Measurements from ENCODE around the gene TIMM17B. TPM values are rescaled to one million over a fixed set of nuclear protein-coding genes. Genes with fewer than 3 reads are reported as not detected.
"Not testable (repeated sequence)": the region's sequence is repeated elsewhere in the genome, so short reads cannot be mapped to it uniquely, and the experiment has no call there.

Gene TIMM17B
- total RNA-seq, 1 donor from 2014 or later, result 72.2 TPM

DNA sequence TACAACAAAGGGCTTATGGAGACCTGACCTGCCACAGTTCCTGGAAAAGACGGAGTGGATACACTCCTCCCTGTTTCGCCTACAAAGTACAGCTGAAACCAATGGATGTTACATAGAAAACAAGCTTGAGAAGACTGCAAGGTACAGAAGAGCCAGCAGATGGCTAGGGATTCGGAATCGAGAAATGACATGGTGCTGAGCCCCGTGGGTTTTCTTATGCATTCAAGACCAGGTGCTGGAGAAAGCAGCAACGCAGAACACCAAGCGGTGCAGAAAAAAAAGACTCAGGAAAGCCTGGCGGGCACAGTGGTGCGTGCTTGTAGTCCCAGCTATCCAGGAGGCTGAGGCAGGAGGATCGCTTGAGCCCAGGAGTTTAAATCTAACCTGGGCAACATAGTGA lies 13.8 kb downstream of the TIMM17B start:
- Mint-ChIP-seq H3K4me1 (ENCODE audit: low read depth) (no peaks in the 10 kb centered on the region), H3K4me3 (no peak overlapping the region), H3K27me3 (ENCODE audit: insufficient read depth) (no peaks in the 10 kb centered on the region), H3K36me3 (ENCODE audit: low read depth) (no peaks in the 10 kb centered on the region), H3K27ac (no peak overlapping the region), H3K9me3 (no peaks in the 10 kb centered on the region)
- no peak for DNase-seq (ENCODE audit: low spot score)
- intact Hi-C loops (cut with micrococcal nuclease), result no loop called here

DNA sequence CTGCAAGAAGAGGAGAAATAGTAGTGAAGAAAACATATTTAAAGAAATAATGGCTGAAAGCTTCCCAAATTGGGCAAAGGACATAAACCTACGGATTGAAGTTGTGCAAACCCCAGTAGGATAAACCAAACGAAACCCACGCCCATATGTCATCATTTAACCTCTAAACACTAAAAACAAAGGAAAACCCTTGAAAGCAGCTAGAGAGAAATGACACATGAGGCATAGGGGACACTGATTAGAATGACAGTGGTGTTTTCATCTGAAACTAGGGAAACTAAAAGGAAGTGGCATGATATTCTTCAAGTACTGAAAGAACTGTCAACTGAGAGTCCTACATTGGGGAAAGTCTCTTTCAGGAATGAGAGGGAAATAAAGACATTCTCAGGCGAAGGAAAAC lies 20.6 kb downstream of the TIMM17B start:
- intact Hi-C loops (cut with micrococcal nuclease); DNase-seq (ENCODE audit: low spot score); H3K4me1 Mint-ChIP-seq (ENCODE audit: low read depth); H3K9me3 Mint-ChIP-seq; H3K4me3 Mint-ChIP-seq; H3K36me3 Mint-ChIP-seq (ENCODE audit: low read depth); H3K27me3 Mint-ChIP-seq (ENCODE audit: insufficient read depth); H3K27ac Mint-ChIP-seq: not testable (repeated sequence)

DNA sequence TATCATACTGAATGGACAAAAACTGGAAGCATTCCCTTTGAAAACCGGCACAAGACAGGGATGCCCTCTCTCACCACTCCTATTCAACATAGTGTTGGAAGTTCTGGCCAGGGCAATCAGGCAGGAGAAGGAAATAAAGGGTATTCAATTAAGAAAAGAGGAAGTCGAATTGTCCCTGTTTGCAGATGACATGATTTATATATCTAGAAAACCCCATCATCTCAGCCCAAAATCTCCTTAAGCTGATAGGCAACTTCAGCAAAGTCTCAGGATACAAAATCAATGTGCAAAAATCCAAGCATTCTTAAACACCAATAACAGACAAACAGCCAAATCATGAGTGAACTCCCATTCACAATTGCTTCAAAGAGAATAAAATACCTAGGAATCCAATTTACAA lies 25.6 kb downstream of the TIMM17B start:
- H3K4me1 Mint-ChIP-seq (ENCODE audit: low read depth); H3K9me3 Mint-ChIP-seq; H3K27ac Mint-ChIP-seq; DNase-seq (ENCODE audit: low spot score); H3K4me3 Mint-ChIP-seq; H3K27me3 Mint-ChIP-seq (ENCODE audit: insufficient read depth); H3K36me3 Mint-ChIP-seq (ENCODE audit: low read depth); intact Hi-C loops (cut with micrococcal nuclease): not testable (repeated sequence)

DNA sequence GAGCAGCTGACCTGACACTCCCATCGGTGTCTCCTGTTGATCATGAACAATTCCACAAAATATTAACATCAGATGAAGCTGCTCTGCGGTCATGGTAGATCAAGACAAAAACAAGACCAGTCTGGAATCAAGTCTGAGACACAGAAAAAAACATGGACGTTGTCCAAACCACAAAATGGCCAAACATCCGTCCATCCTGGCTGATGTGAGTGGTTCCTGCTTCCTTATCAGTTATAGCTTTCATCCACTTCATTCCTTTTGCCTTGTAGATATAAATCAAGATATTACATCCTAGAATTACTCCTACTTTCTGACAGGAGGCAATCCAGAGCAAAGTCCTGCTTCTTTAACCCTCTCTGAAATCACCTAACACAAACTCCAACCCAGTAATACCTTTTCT lies 33.4 kb downstream of the TIMM17B start:
- Mint-ChIP-seq H3K36me3 (ENCODE audit: low read depth) (no peaks in the 10 kb centered on the region), H3K27ac (no peak overlapping the region), H3K4me1 (ENCODE audit: low read depth) (no peaks in the 10 kb centered on the region), H3K9me3 (no peaks in the 10 kb centered on the region), H3K4me3 (no peak overlapping the region), H3K27me3 (ENCODE audit: insufficient read depth) (peaks cover 3% of the 10 kb centered on the region)
- DNase-seq (ENCODE audit: low spot score), result no peak
- intact Hi-C loops (cut with micrococcal nuclease), result no loop called here

DNA sequence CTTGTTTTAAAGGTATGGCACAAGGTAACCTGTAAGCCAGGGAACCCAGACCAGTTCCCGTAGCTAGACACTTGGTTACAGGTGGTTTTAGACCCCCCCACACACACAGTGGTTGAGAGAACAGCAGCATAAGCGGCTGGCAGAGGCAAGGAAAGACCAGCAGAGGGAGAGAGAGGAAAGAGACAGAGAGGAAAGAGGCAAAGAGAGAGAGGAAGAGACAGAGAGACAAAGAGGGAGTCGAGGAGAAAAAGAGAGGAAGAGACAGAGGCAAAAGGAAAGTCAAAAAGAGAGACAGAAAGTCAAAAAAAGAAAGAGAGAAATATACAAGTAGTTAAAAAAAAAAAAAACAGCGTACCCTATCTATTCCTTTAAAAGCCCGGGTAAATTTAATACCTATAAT lies 42.7 kb downstream of the TIMM17B start:
- DNase-seq (ENCODE audit: low spot score), result no peak
- no peak overlapping the region for H3K4me3 Mint-ChIP-seq

DNA sequence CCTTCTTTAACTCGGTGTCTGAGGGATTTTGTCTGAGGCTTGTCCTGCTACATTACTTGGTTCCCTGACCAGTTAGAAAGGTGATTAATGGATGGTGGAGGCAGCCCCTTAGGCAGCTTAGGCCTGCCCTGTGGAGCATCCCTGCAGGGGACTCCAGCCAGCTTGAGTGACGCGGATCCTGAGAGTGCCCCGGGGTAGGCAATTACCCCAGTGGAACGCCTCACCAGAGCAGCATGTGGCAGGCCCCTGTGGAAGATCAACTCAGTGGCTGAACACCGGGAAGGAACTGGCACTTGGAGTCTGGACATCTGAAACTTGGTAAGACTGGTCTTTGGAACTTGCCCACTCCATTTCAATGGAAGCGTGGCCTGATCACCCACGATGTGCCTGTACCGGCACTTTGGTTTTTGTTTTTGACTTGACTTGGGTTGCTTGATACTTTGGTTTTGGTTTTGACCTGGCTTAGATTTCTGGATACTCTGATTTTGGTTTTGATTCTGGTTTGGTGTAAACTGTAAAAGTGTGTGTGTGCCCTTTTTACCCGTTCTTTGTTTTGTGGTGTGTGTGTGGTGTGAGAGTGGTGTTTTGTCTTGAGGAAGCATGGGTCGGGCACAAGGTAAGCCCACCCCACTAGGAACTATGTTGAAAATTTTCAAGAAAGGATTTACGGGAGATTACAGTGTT lies 43.3 kb downstream of the TIMM17B start:
- H3K36me3 Mint-ChIP-seq (ENCODE audit: low read depth); DNase-seq (ENCODE audit: low spot score); H3K4me1 Mint-ChIP-seq (ENCODE audit: low read depth); H3K9me3 Mint-ChIP-seq; H3K27me3 Mint-ChIP-seq (ENCODE audit: insufficient read depth); H3K4me3 Mint-ChIP-seq; H3K27ac Mint-ChIP-seq: not testable (repeated sequence)
- intact Hi-C loops (cut with micrococcal nuclease), result loop anchor here (2.0 kb wide), 1 partner anchor 37 kb away; no protein-coding TSS in a partner anchor

More for the DNA sequence above, 42.7 kb downstream of the TIMM17B start:
- Mint-ChIP-seq H3K4me1 (ENCODE audit: low read depth) (no peaks in the 10 kb centered on the region), H3K27me3 (ENCODE audit: insufficient read depth) (peaks cover 9% of the 10 kb centered on the region), H3K27ac (no peak overlapping the region), H3K36me3 (ENCODE audit: low read depth) (no peaks in the 10 kb centered on the region), H3K9me3 (no peaks in the 10 kb centered on the region)
- intact Hi-C loops (cut with micrococcal nuclease), result loop anchor here (2.0 kb wide), 1 partner anchor 36 kb away; no protein-coding TSS in a partner anchor

DNA sequence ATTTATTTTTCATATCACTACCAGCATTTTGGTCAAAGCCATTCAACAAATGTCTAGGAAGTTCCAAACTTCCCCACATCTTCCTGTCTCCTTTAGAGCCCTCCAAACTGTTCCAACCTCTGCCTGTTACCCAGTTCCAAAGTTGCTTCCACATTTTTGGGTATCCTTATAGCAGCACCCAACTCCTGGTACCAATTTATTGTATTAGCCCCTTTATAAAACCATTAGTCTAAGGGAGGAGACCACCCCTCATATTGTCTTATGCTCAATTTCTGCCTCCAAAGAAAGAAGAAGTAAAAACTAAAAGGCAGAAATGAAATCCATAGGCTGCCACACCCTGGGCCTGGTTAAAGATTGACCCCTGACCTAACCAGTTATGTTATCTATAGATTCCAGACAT lies 44.1 kb downstream of the TIMM17B start:
- intact Hi-C loops (cut with micrococcal nuclease); DNase-seq (ENCODE audit: low spot score); H3K4me3 Mint-ChIP-seq; H3K9me3 Mint-ChIP-seq; H3K27me3 Mint-ChIP-seq (ENCODE audit: insufficient read depth); H3K4me1 Mint-ChIP-seq (ENCODE audit: low read depth); H3K27ac Mint-ChIP-seq; H3K36me3 Mint-ChIP-seq (ENCODE audit: low read depth): not testable (repeated sequence)

DNA sequence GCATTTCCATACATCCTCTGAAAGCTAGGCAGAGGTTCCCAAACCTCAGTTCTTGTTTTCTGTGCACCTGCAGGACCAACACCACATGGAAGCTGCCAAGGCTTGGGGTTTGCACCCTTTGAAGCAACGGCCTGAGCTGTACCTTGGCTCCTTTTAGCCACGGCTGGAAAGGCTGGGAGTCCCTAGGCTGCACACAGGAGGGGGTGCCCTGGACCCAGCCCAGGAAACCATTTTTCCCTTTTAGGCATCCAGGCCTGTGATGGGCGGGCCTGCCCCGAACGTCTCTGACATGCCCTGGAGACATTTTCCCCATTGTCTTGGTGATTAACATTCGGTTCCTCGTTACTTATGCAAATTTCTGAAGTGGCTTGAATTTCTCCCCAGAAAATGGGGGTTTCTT lies 44.7 kb downstream of the TIMM17B start:
- Mint-ChIP-seq H3K27ac (no peak overlapping the region), H3K9me3 (no peaks in the 10 kb centered on the region), H3K4me3 (no peak overlapping the region), H3K27me3 (ENCODE audit: insufficient read depth) (peaks cover 9% of the 10 kb centered on the region), H3K36me3 (ENCODE audit: low read depth) (no peaks in the 10 kb centered on the region), H3K4me1 (ENCODE audit: low read depth) (peaks cover 5% of the 10 kb centered on the region)
- DNase-seq (ENCODE audit: low spot score), result no peak
- intact Hi-C loops (cut with micrococcal nuclease), result no loop called here

DNA sequence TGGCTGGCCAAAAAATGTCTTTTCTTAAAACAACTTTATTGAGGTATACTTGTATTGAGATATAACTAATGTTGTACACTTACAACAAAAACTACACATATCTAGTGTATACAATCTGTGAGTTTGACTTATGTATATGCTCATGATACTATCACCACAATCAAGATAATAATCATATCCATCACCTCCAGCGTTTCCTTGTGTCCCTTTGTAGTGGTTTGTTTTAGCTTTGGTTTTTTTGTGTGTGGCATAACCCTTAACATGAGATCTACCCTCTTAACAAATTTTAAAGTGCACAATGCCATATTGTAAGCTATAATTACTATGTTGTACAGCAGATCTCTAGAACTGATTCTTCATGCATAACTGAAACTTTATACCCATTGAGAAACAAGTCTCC lies 48.7 kb downstream of the TIMM17B start:
- Mint-ChIP-seq H3K27me3 (ENCODE audit: insufficient read depth) (peaks cover under 1% of the 10 kb centered on the region), H3K4me1 (ENCODE audit: low read depth) (peaks cover 5% of the 10 kb centered on the region), H3K4me3 (no peak overlapping the region), H3K36me3 (ENCODE audit: low read depth) (no peaks in the 10 kb centered on the region), H3K9me3 (no peaks in the 10 kb centered on the region), H3K27ac (no peak overlapping the region)
- intact Hi-C loops (cut with micrococcal nuclease), result no loop called here
- no peak for DNase-seq (ENCODE audit: low spot score)

Other genes starting within 250 kb of the TIMM17B start
- 106 and 122 TPM in 2 replicates for gene WAS, start 214.0 kb downstream of the TIMM17B start, total RNA-seq
- gene SUV39H1, start 201.0 kb downstream of the TIMM17B start, total RNA-seq, result 27.5 and 27.7 TPM in 2 replicates
- gene GLOD5, start 136.0 kb downstream of the TIMM17B start, total RNA-seq, result not detected in 2 replicates
- not detected in 2 replicates for gene GATA1, start 111.2 kb downstream of the TIMM17B start, total RNA-seq
- 44.7 and 56.4 TPM in 2 replicates for gene HDAC6, start 95.7 kb downstream of the TIMM17B start, total RNA-seq
- not detected in 2 replicates for gene ERAS, start 71.3 kb downstream of the TIMM17B start, total RNA-seq
- gene PCSK1N, start 62.2 kb downstream of the TIMM17B start, total RNA-seq, result 0.36 and 0.42 TPM in 2 replicates
- 112 and 119 TPM in 2 replicates for gene PQBP1, start 162 bp upstream of the TIMM17B start, total RNA-seq
- gene SLC35A2, start 13.9 kb upstream of the TIMM17B start, total RNA-seq, result 24.9 and 26.5 TPM in 2 replicates
- 475 and 478 TPM in 2 replicates for gene PIM2, start 21.3 kb upstream of the TIMM17B start, total RNA-seq
- gene OTUD5, start 59.8 kb upstream of the TIMM17B start, total RNA-seq, result 84.1 and 84.8 TPM in 2 replicates
- gene KCND1, start 74.1 kb upstream of the TIMM17B start, total RNA-seq, result 3.3 and 4.0 TPM in 2 replicates
- 85.8 and 89.2 TPM in 2 replicates for gene GRIPAP1, start 104.5 kb upstream of the TIMM17B start, total RNA-seq
- gene TFE3, start 145.6 kb upstream of the TIMM17B start, total RNA-seq, result 34.4 and 37.0 TPM in 2 replicates
- 4.4 and 5.1 TPM in 2 replicates for gene CCDC120, start 161.2 kb upstream of the TIMM17B start, total RNA-seq
- 14.9 and 15.4 TPM in 2 replicates for gene PRAF2, start 176.2 kb upstream of the TIMM17B start, total RNA-seq
- 49.1 and 53.0 TPM in 2 replicates for gene WDR45, start 182.1 kb upstream of the TIMM17B start, total RNA-seq
- 26.6 and 28.1 TPM in 2 replicates for gene GPKOW, start 226.0 kb upstream of the TIMM17B start, total RNA-seq

All from activated T-helper 1 cell treated with anti-CD3 and anti-CD28 coated beads, Interleukin-12 subunit alpha, Interleukin-12 subunit beta, Interleukin-2, Interleukin-4 antibody, amounts not matched to agents 30 ng/mL and 10 ng/mL and 1 ng/mL, durations not matched to agents 14 hours and 24 hours and 36 hours (primary cell).